HG03064 (cell line): ENCODE data around the gene TCHP.
"Not testable (repeated sequence)": the region's sequence is repeated elsewhere in the genome, so short reads cannot be mapped to it uniquely, and the experiment has no call there.

Experiments
- ATAC-seq: cut with Tn5 transposase; IDR thresholded peaks from one replicate; pipeline ENCODE4 v1.9.1; 2021; ENCODE audit warnings: low read depth; ENCODE audit not compliant: unreplicated experiment

TCHP gene

GRCh38 chr12:109899783-109900751 lies at the start of gene TCHP:
TCHP (plus strand) TSS chr12:109900274; CDS start chr12:109903027, 2,753 bp downstream.
- ATAC-seq, result no peak

DNA sequence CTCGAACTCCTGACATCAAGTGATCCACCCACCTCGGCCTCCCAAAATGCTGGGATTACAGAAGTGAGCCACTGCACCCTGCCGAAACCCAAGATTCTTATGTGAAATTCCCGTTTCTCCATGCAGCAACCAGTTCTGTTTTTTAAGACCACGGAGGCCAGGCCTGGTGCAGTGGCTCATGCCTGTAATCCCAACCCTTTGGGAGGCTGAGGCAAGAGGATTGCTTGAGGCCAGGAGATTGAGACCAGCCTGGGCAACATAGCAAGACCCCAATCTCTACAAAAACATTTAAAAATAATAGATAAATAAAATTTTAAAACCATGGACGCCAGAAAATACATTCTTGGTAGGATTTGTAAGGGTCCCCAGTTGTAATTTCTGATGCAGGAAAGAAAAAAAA lies 49.6 kb upstream of the TCHP start:
- ATAC-seq, result not testable (repeated sequence)

GRCh38 chr12:109855377-109855776 lies 44.7 kb upstream of the TCHP start:
- no peak for ATAC-seq

DNA sequence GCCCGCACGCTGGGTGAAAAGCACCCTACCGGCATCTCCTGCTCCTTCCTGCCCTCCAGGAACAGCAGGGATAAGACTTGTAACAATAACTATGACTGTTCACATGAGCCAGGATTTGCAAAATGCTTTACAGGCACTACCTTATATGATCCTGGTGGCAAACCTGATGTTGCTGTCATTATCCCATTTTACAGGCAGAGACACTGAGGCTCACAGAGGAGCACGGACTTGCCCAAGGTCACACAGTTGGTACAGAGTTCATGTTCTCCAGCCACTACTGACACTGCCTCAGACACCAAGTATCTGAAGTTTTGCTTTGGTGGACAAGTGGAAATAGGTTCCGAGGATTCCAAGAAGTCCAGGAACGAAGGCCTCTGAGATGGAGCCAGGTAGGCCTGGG lies 42.4 kb upstream of the TCHP start:
- ATAC-seq, result no peak

GRCh38 chr12:109858764-109859163 lies 41.3 kb upstream of the TCHP start:
- no peak for ATAC-seq

- no peak for ATAC-seq
These were observed 39.1 kb upstream of the TCHP start for GRCh38 chr12:109860977-109861376.

DNA sequence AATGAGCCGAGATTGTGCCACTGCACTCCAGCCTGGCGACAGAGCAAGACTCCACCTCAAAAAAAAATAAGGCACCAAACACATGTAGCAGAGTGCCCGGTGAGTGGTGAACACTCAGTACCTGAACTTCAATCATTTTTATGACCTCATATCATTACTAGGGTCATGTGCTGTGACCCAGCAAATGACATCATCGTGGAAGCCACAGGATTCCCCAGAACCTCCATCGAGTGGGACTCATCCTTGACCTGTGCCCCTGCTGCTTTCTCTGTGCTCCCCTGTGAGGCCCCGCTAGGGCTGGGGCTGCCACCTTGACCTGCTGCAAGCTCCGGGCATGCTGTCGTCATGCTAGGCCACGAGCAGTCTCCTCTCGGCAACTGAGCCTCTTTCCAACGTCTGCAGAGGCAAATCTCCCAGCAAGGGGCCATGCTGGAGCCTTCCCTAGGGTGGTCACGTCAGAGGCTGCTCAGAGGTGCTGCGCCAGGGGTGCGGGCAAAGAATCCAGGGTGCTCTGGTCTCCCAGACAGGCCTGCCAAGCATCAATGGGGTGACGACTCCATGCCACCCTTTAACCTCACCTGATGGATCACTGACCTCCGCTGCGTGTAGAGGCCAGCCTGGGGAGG lies 38.3 kb upstream of the TCHP start:
- ATAC-seq, result no peak

DNA sequence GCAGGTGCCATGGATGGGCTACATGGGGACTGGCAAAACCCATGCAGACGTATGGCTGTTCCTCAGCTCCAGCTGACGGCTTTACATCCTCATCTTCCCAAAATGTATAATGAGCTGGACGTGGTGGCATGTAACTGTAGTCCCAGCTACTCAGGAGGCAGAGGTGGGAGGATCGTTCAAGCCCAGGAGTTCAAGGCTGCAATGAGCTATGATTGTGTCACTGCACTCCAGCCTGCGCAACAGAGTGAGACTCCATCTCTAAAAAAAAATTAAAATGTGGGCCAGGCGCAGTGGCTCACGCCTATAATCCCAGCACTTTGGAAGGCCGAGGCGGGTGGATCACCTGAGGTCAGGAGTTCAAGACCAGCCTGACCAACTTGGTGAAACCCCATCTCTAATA lies 37.6 kb upstream of the TCHP start:
- ATAC-seq, result not testable (repeated sequence)

- no peak for ATAC-seq
These were observed 36.0 kb upstream of the TCHP start for GRCh38 chr12:109863847-109864712.

- ATAC-seq, result no peak
These were observed 35.2 kb upstream of the TCHP start for GRCh38 chr12:109864916-109865315.

GRCh38 chr12:109868182-109869051 lies 31.7 kb upstream of the TCHP start:
- no peak for ATAC-seq

DNA sequence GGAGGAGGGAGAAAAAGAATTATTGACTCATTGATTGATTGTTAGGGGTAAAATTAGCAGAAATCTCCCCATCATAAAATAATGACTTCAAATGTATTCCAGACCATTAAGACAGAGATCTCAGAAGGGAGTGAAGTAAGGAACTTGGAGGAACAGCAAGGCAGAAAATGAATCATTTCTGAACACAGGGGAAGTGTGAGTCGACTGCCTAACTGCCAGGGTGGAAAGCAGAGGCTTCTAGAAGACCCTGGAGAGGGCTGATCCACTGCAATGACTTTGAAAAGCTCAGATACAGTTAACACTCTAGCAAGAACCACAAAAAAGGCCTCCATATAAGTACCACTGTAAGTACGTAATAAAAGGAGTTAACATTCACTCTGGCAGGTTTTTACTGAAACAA lies 29.4 kb upstream of the TCHP start:
- no peak for ATAC-seq

DNA sequence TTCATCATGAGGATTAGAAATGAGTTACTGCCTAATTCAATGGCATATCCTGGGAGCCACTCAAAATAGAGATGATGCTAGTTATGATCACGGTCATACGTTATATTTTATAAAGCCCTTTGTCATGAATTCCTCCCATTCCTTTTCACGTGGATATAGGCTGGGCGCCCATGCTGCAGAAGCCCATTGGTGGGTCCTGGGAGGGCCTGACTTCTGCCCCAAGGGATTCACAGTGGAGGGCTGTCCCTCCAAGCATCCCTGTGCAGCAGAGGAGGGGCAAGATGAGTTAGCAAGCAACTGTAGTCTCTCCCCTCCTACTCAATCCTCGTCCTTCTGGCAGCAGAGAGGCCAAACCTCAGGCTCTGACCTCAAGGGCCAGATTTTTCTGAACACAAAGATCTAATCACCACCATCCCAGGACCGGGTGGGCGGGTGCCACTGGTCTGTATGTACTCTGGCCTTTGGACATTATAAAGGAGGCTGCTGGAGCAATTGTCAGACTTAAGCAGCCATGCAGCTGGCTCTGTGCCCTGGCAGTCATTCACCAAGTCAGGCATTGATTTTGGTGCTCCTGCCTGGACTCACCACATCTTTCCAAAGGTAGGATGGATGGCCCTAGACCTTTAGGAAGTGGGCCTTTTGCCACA lies 28.3 kb upstream of the TCHP start:
- no peak for ATAC-seq

DNA sequence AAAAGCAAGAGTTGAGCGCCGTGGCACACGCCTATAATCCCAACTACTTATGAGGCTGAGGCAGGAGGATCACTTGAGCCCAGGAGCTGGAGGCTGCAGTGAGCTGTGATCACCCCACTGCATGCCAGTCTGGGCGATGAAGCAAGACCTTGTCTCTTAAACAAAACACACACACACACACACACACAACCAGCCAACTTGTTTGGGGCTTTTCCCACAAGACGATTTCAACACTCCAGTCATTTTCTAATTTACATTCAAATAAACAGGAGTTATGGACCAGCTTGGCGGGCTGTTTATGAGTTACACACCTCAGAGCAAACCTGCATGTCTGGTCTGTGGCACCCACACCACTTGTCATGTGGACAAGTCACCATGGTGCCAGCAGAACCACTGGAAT lies 26.4 kb upstream of the TCHP start:
- no peak for ATAC-seq

GRCh38 chr12:109875572-109876131 lies 24.4 kb upstream of the TCHP start:
- ATAC-seq, result no peak

DNA sequence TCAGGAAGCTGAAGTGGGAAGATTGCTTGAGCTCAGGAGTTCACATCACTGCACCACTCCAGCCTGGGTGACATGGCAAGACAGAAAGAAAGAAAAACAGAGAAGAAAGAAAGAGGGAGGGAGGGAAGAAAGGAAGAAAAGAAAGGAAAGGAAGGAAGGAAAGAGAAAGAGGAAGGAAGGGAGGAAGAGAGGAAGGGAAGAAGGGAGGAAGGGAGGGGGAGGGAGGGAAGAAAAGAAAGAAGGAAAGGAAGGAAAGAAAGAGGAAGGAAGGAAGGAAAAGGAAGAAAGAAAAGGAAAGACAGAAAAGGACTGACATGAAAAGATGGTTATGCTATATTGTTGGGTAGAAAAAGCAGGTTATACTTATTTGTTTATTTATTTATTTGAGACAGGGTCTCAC lies 23.7 kb upstream of the TCHP start:
- ATAC-seq, result no peak

GRCh38 chr12:109877504-109878246 lies 22.4 kb upstream of the TCHP start:
- ATAC-seq, result no peak

DNA sequence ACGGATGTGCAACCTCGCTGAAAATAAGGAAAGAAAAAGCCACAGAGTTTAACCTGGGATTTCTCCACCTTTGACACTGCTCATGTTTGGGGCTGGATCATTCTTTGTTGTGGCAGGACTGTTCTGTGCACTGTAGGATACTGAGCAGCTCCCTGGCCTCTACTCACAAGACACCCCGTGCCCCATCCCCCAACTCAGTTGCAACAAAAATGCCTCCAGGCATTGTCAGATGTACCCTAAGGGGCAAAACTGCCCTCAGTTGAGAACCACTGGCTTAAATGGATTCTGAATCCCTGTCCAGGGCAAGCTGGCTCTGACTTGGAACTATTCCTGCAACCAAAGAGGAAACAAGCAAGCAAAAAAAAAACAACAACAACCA lies 21.8 kb upstream of the TCHP start:
- ATAC-seq, result no peak

- ATAC-seq, result no peak
These were observed 21.3 kb upstream of the TCHP start for GRCh38 chr12:109878749-109879148.
